ENCODE measurements around the gene UBE2Z. TPM values are rescaled to one million over a fixed set of nuclear protein-coding genes. Genes with fewer than 3 reads are reported as not detected.
A peak's percentile ranks its signal among the peaks of the same experiment; 100 is the strongest.

UBE2Z gene
- total and polyA plus RNA-seq, 9 of the 15 experiments (the other 6 are each of a cell fraction or from before 2014, with no cell fraction given), result 11.8 to 89.0 (median 38.2) TPM

GRCh38 chr17:48908047-48908843 lies at the start of gene UBE2Z (continued):
- TF ChIP-seq ZNF518B (CRISPR knock-in tag; IDR thresholded peaks at IDR 0.05) (no peak), MTA2 (IDR thresholded peaks at IDR 0.05; ENCODE audit: low read depth) (peak; percentile 31; the same call in 1 of the 2 replicates), ZNF511 (CRISPR knock-in tag; IDR thresholded peaks at IDR 0.05) (peak; percentile 45; the same call in 1 of the 2 replicates), CLOCK (CRISPR knock-in tag; IDR thresholded peaks at IDR 0.05; ENCODE audit: borderline replicate concordance) (no peak), ELK3 (CRISPR knock-in tag; IDR thresholded peaks at IDR 0.05) (no peak), HCFC1 (IDR thresholded peaks at IDR 0.05; ENCODE audit: low read depth, low read length) (peak; percentile 75), ETS1 (conservative IDR thresholded peaks at IDR 0.05; ENCODE audit: control insufficient read depth, low read depth, low read length) (peak; percentile 75; the same call in 1 of the 2 replicates), ZNF24 (IDR thresholded peaks at IDR 0.05) (peak; percentile 70; the same call in 1 of the 2 replicates), ZNF232 (CRISPR knock-in tag; IDR thresholded peaks at IDR 0.05) (no peak)
